Keratinocyte (primary cell): ENCODE results near the gene MAPKAPK3.

Source experiments
- CTCF ChIP-seq, 3 experiments: IDR thresholded peaks in 1 of 3; conservative IDR thresholded peaks in 1 of 3; optimal IDR thresholded peaks in 1 of 3; 2 replicates in 2 of 3; 3 replicates in 1 of 3; pipeline versions ENCODE3 to v1.5.1; 2011; ENCODE audit warnings: low read length in 3 of 3, mild to moderate bottlenecking in 3 of 3, moderate library complexity in 2 of 3, control low read depth in 1 of 3, inconsistent platforms in 1 of 3; ENCODE audit not compliant: insufficient read depth in 2 of 3; ENCODE audit errors: extremely low read depth in 1 of 3
- EZH2 ChIP-seq: IDR thresholded peaks from one replicate; pipeline ENCODE4 v1.6.1; 2012; ENCODE audit warnings: inconsistent platforms, mild to moderate bottlenecking, low read length, moderate library complexity

DNA sequence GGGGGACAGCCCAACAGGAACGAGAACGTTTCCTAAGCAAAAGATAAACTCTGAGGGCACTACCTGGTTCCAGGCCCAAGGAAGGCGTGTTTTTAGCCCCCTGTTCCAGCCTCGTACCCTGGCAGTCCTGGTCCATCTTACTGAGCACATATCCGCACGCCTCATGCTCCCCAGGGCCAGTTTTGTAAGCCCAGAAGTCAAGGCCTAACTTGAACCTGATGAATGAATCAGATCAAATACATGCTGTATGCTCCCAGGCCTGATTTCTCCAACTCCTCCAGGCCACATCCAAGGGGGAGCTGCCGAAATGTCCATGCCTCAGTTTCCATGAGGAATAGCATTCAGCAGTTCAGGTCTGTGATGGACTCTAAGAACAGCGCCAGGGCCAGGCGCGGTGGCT lies 43.4 kb downstream of the MAPKAPK3 start:
- TF ChIP-seq CTCF (optimal IDR thresholded peaks at IDR 0.05 in 1 of 3, IDR thresholded peaks at IDR 0.05 in 1 of 3, conservative IDR thresholded peaks at IDR 0.05 in 1 of 3; ENCODE audit: extremely low read depth in 1 of 3, insufficient read depth in 2 of 3, low read length in 3 of 3) (no peak), EZH2 (no peak)
